IMR-90 (cell line): ENCODE measurements around the gene TOMM6. TPM values are rescaled to one million over a fixed set of nuclear protein-coding genes. Genes with fewer than 3 reads are reported as not detected.

Experiments used
- ATAC-seq: fragments of 200-7000 bp; cut with Tn5 transposase; 2 replicates; pipeline ENCODE4 v1.9.1; 2020; ENCODE audit warnings: low read depth, mild to moderate bottlenecking, moderate library complexity
- BruUV-seq: library from RNA; stranded (reverse); fragments of 400-500 nt; replicated peaks from 2 replicates; lab custom pipeline; 2021; lab: Mats Ljungman, UMichigan
- CTCF ChIA-PET: fragments of 300-600 bp; formaldehyde crosslinking; extraction: SDS; loops from one replicate; lab custom pipeline; 2021; ENCODE audit warnings: antibody characterized with exemption; lab: Yijun Ruan, JAX
- POLR2A ChIA-PET: fragments of 300-600 bp; sonication (Branson Sonifier 250); formaldehyde crosslinking; loops from one replicate; lab custom pipeline; 2022; ENCODE audit warnings: antibody characterized with exemption; ENCODE audit not compliant: unreplicated experiment; lab: Charles Lee
- DNase-seq: peaks from one replicate; pipeline ENCODE4 v3.0.0; 2013
- H2AFZ ChIP-seq: replicated peaks from 2 replicates; pipeline ENCODE3; 2013; ENCODE audit warnings: low read length, mild to moderate bottlenecking; ENCODE audit not compliant: poor library complexity
- H2AK5ac ChIP-seq: 2 replicates; pipeline ENCODE4 v1.6.1; 2013; ENCODE audit warnings: low read depth, low read length, inconsistent platforms
- H2AK9ac ChIP-seq: replicated peaks from 2 replicates; pipeline ENCODE3; 2013; ENCODE audit warnings: mild to moderate bottlenecking, low read depth, low read length, moderate library complexity; ENCODE audit not compliant: poor library complexity
- H2BK120ac ChIP-seq: 2 replicates; pipeline ENCODE4 v1.6.1; 2013; ENCODE audit warnings: low read depth, low read length, inconsistent platforms
- H2BK15ac ChIP-seq: 3 replicates; pipeline ENCODE4 v1.6.1; 2013; ENCODE audit warnings: low read depth, low read length, inconsistent platforms
- H2BK20ac ChIP-seq: 2 replicates; pipeline ENCODE4 v1.6.1; 2013; ENCODE audit warnings: low read depth, mild to moderate bottlenecking, inconsistent platforms, low read length, moderate library complexity
- H2BK5ac ChIP-seq: 2 replicates; pipeline ENCODE4 v1.6.1; 2013; ENCODE audit warnings: mild to moderate bottlenecking, low read depth, low read length, inconsistent platforms; ENCODE audit not compliant: poor library complexity, severe bottlenecking
- H3K14ac ChIP-seq: replicated peaks from 2 replicates; pipeline ENCODE4 v1.6.1; 2013; ENCODE audit warnings: low read depth, low read length, inconsistent platforms
- H3K18ac ChIP-seq: 2 replicates; pipeline ENCODE4 v1.6.1; 2013; ENCODE audit warnings: low read depth, low read length, control low read depth
- H3K23ac ChIP-seq: 2 replicates; pipeline ENCODE4 v1.6.1; 2013; ENCODE audit warnings: low read depth, low read length, inconsistent platforms
- H3K27ac ChIP-seq: 2 replicates; pipeline ENCODE4 v1.5.1; 2013; ENCODE audit warnings: mild to moderate bottlenecking, control low read depth, low read length; ENCODE audit not compliant: insufficient read depth
- H3K27me3 ChIP-seq: 2 replicates; pipeline ENCODE4 v1.6.1; 2013; ENCODE audit warnings: low read length; ENCODE audit not compliant: control insufficient read depth, insufficient read depth
- H3K36me3 ChIP-seq: 2 replicates; pipeline ENCODE4 v1.6.1; 2013; ENCODE audit warnings: low read length, mixed read lengths; ENCODE audit not compliant: control insufficient read depth, insufficient read depth
- H3K4ac ChIP-seq: 2 replicates; pipeline ENCODE4 v1.6.1; 2013; ENCODE audit warnings: low read depth, low read length, inconsistent platforms
- H3K4me1 ChIP-seq: 2 replicates; pipeline ENCODE4 v1.6.1; 2013; ENCODE audit warnings: low read length, mixed read lengths; ENCODE audit not compliant: control insufficient read depth, insufficient read depth
- H3K4me2 ChIP-seq: 2 replicates; pipeline ENCODE4 v1.6.1; 2013; ENCODE audit warnings: low read depth, mild to moderate bottlenecking, control low read depth, low read length, moderate library complexity
- H3K4me3 ChIP-seq: 2 replicates; pipeline ENCODE4 v1.5.1; 2013; ENCODE audit warnings: low read depth, mild to moderate bottlenecking, control low read depth, low read length, moderate library complexity; ENCODE audit not compliant: insufficient read depth
- H3K56ac ChIP-seq: 2 replicates; pipeline ENCODE4 v1.6.1; 2013; ENCODE audit warnings: low read length, inconsistent platforms; ENCODE audit not compliant: insufficient read depth; ENCODE audit errors: extremely low read depth
- H3K79me1 ChIP-seq, 2 experiments: 2 replicates each; pipeline ENCODE4 v1.6.1; 2013; ENCODE audit warnings: low read length in 2 of 2, inconsistent platforms in 1 of 2, low read depth in 1 of 2
- H3K9ac ChIP-seq: 2 replicates; pipeline ENCODE4 v1.6.1; 2013; ENCODE audit warnings: low read depth, low read length, control low read depth
- H3K9me1 ChIP-seq: 2 replicates; pipeline ENCODE4 v1.6.1; 2013; ENCODE audit warnings: low read length, inconsistent platforms; ENCODE audit not compliant: insufficient read depth
- H3K9me3 ChIP-seq: 2 replicates; pipeline ENCODE4 v1.6.1; 2013; ENCODE audit warnings: low read length; ENCODE audit not compliant: control insufficient read depth, insufficient read depth
- H4K20me1 ChIP-seq: 2 replicates; pipeline ENCODE4 v1.6.1; 2013; ENCODE audit warnings: low read length, inconsistent platforms; ENCODE audit not compliant: insufficient read depth
- H4K5ac ChIP-seq: 2 replicates; pipeline ENCODE4 v1.6.1; 2013; ENCODE audit warnings: mild to moderate bottlenecking, low read depth, low read length, control low read depth
- H4K8ac ChIP-seq, 2 experiments: 2 replicates each; pipeline ENCODE4 v1.6.1; 2013; ENCODE audit warnings: low read depth in 2 of 2, low read length in 2 of 2, control low read depth in 1 of 2, inconsistent platforms in 1 of 2
- H4K91ac ChIP-seq: 2 replicates; pipeline ENCODE4 v1.6.1; 2013; ENCODE audit warnings: low read depth, low read length, inconsistent platforms; ENCODE audit not compliant: insufficient read depth
- CEBPB ChIP-seq: IDR thresholded peaks from 2 replicates; pipeline ENCODE4 v1.6.1; 2012; ENCODE audit warnings: low read depth, low read length, improper control_type of control experiment
- MXI1 ChIP-seq: IDR thresholded peaks from 2 replicates; pipeline ENCODE4 v1.6.1; 2012; ENCODE audit warnings: low read depth, mild to moderate bottlenecking, low read length, moderate library complexity, borderline replicate concordance
- RAD21 ChIP-seq: IDR thresholded peaks from 2 replicates; pipeline ENCODE4 v1.6.1; 2012; ENCODE audit warnings: low read length, improper control_type of control experiment
- RFX5 ChIP-seq: IDR thresholded peaks from 2 replicates; pipeline ENCODE4 v1.8.0; 2012; ENCODE audit warnings: low read depth, mild to moderate bottlenecking, low read length, moderate library complexity
- SMC3 ChIP-seq: fragments of 150-350 bp; IDR thresholded peaks from 2 replicates; pipeline ENCODE4 v1.6.1; 2016; ENCODE audit warnings: low read depth, mild to moderate bottlenecking, antibody characterized with exemption, low read length, moderate library complexity
- WGBS, 2 experiments: methylation state at CpG; one replicate each; pipeline versions ENCODE4 v1.1.5 to v1.1.7; 2013; ENCODE audit warnings: missing lambda C conversion rate in 2 of 2; ENCODE audit not compliant: insufficient read length in 1 of 2; ENCODE audit errors: extremely low coverage in 2 of 2; 5-methylcytosine and 5-hydroxymethylcytosine counted together
- dilution Hi-C: fragments of 300-500 bp; cut with HindIII; formaldehyde crosslinking; loops from one replicate; pipeline ENCODE4 v1.14.3; 2018; ENCODE audit warnings: low sequenced_read_pairs; ENCODE audit not compliant: unreplicated experiment
- in situ Hi-C: fragments of 300-500 bp; cut with MboI; formaldehyde crosslinking; loops from 3 replicates; pipeline ENCODE4 v1.14.3; 2019; ENCODE audit warnings: low sequenced_read_pairs, inconsistent platforms, mixed read lengths
- intact Hi-C: fragments of 100-400 bp; cut with micrococcal nuclease; formaldehyde crosslinking; loops from 2 replicates; pipeline ENCODE4 v1.10.0; 2022
- polyA plus RNA-seq, 3 experiments: library from polyadenylated mRNA; depleted of rRNA; stranded (reverse); fragments of >200 nt; gene quantifications; 2 replicates each; pipeline ENCODE4 v1.2.3, GENCODE V29; 2012; ENCODE audit warnings: low replicate concordance in 1 of 3
- total RNA-seq: library from RNA; depleted of rRNA; stranded (reverse); fragments of >200 nt; gene quantifications from 2 replicates; pipeline ENCODE4 v1.2.3, GENCODE V29; 2012
- TF ChIP-seq, protein P1 (sequence below): fragments of 150-350 bp; IDR thresholded peaks from 2 replicates; pipeline ENCODE4 v1.6.1; 2017; ENCODE audit warnings: mild to moderate bottlenecking, antibody characterized with exemption, low read length, low read depth
- TF ChIP-seq, protein P2 (sequence below): fragments of 150-350 bp; IDR thresholded peaks from 2 replicates; pipeline ENCODE4 v1.6.1; 2016; ENCODE audit warnings: low read depth, mild to moderate bottlenecking, low read length, moderate library complexity, borderline replicate concordance

The TOMM6 gene
- total and polyA plus RNA-seq, 2 of the 4 experiments (the other 2 are of a cell fraction), result 128 to 227 TPM

DNA sequence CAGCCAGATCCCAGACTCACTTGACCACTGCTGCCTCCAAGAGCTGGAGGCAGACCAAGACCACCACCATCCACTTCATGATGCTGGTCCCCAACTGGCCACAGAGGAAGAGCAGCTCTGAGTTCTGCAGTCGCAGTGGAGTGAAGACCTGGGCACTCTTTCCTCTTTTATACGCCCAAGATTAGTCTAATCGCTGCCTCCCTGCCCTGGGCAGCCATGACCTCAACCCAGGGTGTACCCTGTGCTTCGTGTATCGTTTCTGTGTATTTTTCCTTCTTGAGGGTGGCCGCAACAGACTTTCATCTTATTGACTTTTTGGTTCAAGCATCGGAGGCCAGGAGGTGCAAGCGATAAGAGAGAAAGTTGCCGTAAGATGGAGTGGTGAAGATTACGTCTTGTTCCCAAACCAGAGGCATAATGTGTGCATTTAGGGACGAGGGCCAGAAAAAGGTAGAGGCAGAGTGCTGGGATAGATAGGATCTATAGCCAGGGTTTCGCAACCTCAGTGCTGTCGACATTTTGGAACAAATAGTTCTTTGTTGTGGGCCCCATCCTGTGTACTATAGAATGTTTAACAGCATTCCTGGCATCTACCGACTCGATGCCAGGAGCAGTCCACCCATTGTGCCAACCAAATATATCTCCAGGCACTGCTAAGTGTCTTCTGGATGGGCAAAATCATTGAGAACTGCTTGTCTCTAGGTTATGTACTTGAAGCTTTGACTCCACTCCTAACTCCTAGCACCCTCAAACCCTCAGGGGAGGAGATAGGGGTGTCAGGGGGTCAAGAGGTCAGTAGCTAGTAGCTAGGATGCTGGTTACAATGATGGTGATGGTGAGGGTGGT is 40.0 kb upstream of the TOMM6 start, which contains the start of gene PGC:
PGC (minus strand) TSS at position 142 of the 846 bp plus-strand sequence; CDS start at position 79, 63 bp downstream.
- no peaks in the 10 kb centered on the region for H3K36me3 ChIP-seq
- dilution Hi-C loops (no loop called here), intact Hi-C loops (no loop called here), in situ Hi-C loops (no loop called here)
- no peaks in the 10 kb centered on the region for H3K79me1 ChIP-seq
- no peak within 1 kb of the TSS for H3K9ac ChIP-seq
- H2AK5ac ChIP-seq, result no peak within 1 kb of the TSS
- no peaks in the 10 kb centered on the region for H4K20me1 ChIP-seq
- H2BK15ac ChIP-seq, result no peak within 1 kb of the TSS
- H3K27ac ChIP-seq, result no peak within 1 kb of the TSS
- no peaks in the 10 kb centered on the region for H3K9me1 ChIP-seq
- no peak within 1 kb of the TSS for H2BK120ac ChIP-seq
- no peak within 1 kb of the TSS for H3K4ac ChIP-seq
- no peak within 1 kb of the TSS for H2AFZ ChIP-seq
- H4K5ac ChIP-seq, result no peak within 1 kb of the TSS
- POLR2A ChIA-PET, result no interaction called here
- no peak within 1 kb of the TSS for H3K4me2 ChIP-seq
- CTCF ChIA-PET, result no interaction called here
- BruUV-seq, result no TSS peak
- H2AK9ac ChIP-seq, result no peak within 1 kb of the TSS
- no peak within 1 kb of the TSS for H2BK20ac ChIP-seq
- no peaks in the 10 kb centered on the region for H3K4me1 ChIP-seq
- H3K56ac ChIP-seq, result no peak within 1 kb of the TSS
- ATAC-seq, result no peak
- H3K9me3 ChIP-seq, result no peaks in the 10 kb centered on the region
- TF ChIP-seq CEBPB (peak; percentile 60), RFX5 (no peak), MXI1 (no peak), SMC3 (no peak), RAD21 (no peak)
- TF ChIP-seq, protein P1, sequence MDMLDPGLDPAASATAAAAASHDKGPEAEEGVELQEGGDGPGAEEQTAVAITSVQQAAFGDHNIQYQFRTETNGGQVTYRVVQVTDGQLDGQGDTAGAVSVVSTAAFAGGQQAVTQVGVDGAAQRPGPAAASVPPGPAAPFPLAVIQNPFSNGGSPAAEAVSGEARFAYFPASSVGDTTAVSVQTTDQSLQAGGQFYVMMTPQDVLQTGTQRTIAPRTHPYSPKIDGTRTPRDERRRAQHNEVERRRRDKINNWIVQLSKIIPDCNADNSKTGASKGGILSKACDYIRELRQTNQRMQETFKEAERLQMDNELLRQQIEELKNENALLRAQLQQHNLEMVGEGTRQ, result no peak
- TF ChIP-seq, protein P2, sequence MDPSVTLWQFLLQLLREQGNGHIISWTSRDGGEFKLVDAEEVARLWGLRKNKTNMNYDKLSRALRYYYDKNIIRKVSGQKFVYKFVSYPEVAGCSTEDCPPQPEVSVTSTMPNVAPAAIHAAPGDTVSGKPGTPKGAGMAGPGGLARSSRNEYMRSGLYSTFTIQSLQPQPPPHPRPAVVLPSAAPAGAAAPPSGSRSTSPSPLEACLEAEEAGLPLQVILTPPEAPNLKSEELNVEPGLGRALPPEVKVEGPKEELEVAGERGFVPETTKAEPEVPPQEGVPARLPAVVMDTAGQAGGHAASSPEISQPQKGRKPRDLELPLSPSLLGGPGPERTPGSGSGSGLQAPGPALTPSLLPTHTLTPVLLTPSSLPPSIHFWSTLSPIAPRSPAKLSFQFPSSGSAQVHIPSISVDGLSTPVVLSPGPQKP, result no peak
- H3K4me3 ChIP-seq, result no peak within 1 kb of the TSS
- no peak within 1 kb of the TSS for H3K14ac ChIP-seq
- H3K23ac ChIP-seq, result no peak within 1 kb of the TSS
- H4K8ac ChIP-seq, result no peak within 1 kb of the TSS
- peaks cover 13% of the 10 kb centered on the region for H3K27me3 ChIP-seq
- H3K18ac ChIP-seq, result no peak within 1 kb of the TSS
- H4K91ac ChIP-seq, result no peak within 1 kb of the TSS
- WGBS, 2 experiments, result 85% methylated on average over 8 of the region's 15 CpGs; no CpG with 5 or more reads in 1 of the 2 experiments
- no peak within 1 kb of the TSS for H2BK5ac ChIP-seq
- no peak for DNase-seq
